ENCODE results near the gene AXIN1. TPM values are rescaled to one million over a fixed set of nuclear protein-coding genes. Genes with fewer than 3 reads are reported as not detected.

The AXIN1 gene
- total and polyA plus RNA-seq, 2 donors (not counting 3 experiments of a cell fraction or from before 2014, with no cell fraction given), result 8.3 to 21.9 TPM

DNA sequence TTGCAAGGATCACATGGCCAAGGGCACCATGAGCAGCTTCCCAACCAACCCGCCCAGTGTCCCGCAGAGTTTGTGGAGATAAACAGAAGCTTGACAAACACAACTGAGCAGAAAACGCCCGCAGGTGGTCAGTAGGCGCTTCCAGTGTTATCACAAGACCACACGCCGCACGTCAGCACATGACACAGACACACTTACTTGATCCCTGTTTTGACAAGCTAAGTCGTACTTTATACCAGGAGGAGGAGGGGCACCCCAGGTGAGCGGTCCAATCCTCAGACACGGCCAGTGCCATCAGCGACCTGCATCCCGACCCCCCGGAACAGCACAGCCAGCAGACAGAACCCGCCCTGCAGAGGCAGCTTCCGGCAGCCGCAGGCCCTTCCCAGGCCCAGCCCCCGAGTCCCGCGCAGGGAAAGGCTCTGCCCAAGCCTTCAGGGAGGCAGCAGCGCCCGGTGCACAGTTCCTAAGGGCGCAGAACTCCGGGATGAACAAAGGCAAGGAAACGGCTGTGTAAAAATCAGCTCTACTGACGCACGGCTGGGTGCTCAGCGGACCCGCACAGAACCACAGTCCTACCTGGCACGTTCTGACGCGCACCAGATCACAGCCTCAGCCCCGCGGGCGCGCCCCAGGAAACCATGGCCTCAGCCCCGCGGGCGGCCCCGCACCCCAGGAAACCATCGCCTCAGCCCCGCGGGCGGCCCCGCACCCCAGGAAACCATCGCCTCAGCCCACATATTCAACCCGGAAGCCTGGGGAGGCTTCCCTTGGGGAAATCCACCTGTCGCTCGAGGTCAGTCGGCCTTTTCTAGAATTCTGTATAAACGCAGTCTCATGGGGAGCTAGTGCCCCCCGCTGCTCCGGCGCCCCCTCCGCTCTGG lies 27.8 kb downstream of the AXIN1 start:
- H3K4me2 ChIP-seq (ENCODE audit: insufficient read depth, low read length), result no peak overlapping the region
- no peak for DNase-seq (ENCODE audit: low read depth, low spot score)
- intact Hi-C loops (cut with micrococcal nuclease) (no loop called here), dilution Hi-C loops (cut with MboI; ENCODE audit: extremely low pct_ligation_motif_present, low sequenced_read_pairs) (no loop called here)
- peaks cover 57% of the 10 kb centered on the region for H3K79me2 ChIP-seq (ENCODE audit: control insufficient read depth, insufficient read depth, low read length)
- no peak for FAIRE-seq
- H3K4me1 ChIP-seq (ENCODE audit: control insufficient read depth, extremely low read depth, insufficient read depth, low read length), result peaks cover 16% of the 10 kb centered on the region
- POLR2A ChIA-PET, result no interaction called here
- H3K4me3 ChIP-seq (replicated peaks in 1 of 3; ENCODE audit: insufficient read depth in 1 of 3, low read depth in 1 of 3, low read length in 3 of 3), result no peak overlapping the region
- no peak overlapping the region for H3K27ac ChIP-seq (ENCODE audit: insufficient read depth, low read depth, low read length)
- H3K9me1 ChIP-seq (replicated peaks; ENCODE audit: control insufficient read depth, extremely low read depth, insufficient read depth, low read length), result no peaks in the 10 kb centered on the region
- CTCF ChIA-PET, result no interaction called here
- no peaks in the 10 kb centered on the region for H3K27me3 ChIP-seq (ENCODE audit: control insufficient read depth in 2 of 2, insufficient read depth in 2 of 2, low read length in 2 of 2)
- no peak overlapping the region for H3K9ac ChIP-seq (replicated peaks; ENCODE audit: extremely low read depth, insufficient read depth, low read length)
- TF ChIP-seq EZH2 (IDR thresholded peaks at IDR 0.05; ENCODE audit: borderline replicate concordance, low read depth, low read length, severe bottlenecking), result no peak
- TF ChIP-seq, protein P1, sequence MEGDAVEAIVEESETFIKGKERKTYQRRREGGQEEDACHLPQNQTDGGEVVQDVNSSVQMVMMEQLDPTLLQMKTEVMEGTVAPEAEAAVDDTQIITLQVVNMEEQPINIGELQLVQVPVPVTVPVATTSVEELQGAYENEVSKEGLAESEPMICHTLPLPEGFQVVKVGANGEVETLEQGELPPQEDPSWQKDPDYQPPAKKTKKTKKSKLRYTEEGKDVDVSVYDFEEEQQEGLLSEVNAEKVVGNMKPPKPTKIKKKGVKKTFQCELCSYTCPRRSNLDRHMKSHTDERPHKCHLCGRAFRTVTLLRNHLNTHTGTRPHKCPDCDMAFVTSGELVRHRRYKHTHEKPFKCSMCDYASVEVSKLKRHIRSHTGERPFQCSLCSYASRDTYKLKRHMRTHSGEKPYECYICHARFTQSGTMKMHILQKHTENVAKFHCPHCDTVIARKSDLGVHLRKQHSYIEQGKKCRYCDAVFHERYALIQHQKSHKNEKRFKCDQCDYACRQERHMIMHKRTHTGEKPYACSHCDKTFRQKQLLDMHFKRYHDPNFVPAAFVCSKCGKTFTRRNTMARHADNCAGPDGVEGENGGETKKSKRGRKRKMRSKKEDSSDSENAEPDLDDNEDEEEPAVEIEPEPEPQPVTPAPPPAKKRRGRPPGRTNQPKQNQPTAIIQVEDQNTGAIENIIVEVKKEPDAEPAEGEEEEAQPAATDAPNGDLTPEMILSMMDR (IDR thresholded peaks at IDR 0.05; ENCODE audit: extremely low read depth in 1 of 2, insufficient read depth in 1 of 2, low read depth in 1 of 2, low read length in 2 of 2), result no peak
- TF ChIP-seq GATA2 (IDR thresholded peaks at IDR 0.05; ENCODE audit: insufficient read depth, insufficient read length, low read depth, low read length), result no peak
- no peak for TF ChIP-seq FOS (IDR thresholded peaks at IDR 0.05; ENCODE audit: borderline replicate concordance, insufficient read depth, low read length)
- TF ChIP-seq POLR2AphosphoS5 (IDR thresholded peaks at IDR 0.05; ENCODE audit: insufficient read depth, low read depth, low read length), result no peak
- TF ChIP-seq, protein P2, sequence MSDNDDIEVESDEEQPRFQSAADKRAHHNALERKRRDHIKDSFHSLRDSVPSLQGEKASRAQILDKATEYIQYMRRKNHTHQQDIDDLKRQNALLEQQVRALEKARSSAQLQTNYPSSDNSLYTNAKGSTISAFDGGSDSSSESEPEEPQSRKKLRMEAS (IDR thresholded peaks at IDR 0.05; ENCODE audit: insufficient read depth, insufficient read length), result no peak
- no peak for TF ChIP-seq POLR2A (IDR thresholded peaks at IDR 0.05; ENCODE audit: low read depth, low read length)
- no peak for TF ChIP-seq JUN (IDR thresholded peaks at IDR 0.05; ENCODE audit: borderline replicate concordance, insufficient read depth, insufficient read length, low read depth)
- TF ChIP-seq MYC (IDR thresholded peaks at IDR 0.05; ENCODE audit: low read depth, low read length), result no peak
- H3K9me3 ChIP-seq (replicated peaks; ENCODE audit: control insufficient read depth, insufficient read depth, low read length), result no peaks in the 10 kb centered on the region
- no peaks in the 10 kb centered on the region for H4K20me1 ChIP-seq (replicated peaks; ENCODE audit: control insufficient read depth, extremely low read depth, insufficient read depth, low read length)
- no peak overlapping the region for H2AFZ ChIP-seq (ENCODE audit: low read depth, low read length)
- peaks cover 0 to 2% of the 10 kb centered on the region in 2 experiments for H3K36me3 ChIP-seq (ENCODE audit: control insufficient read depth in 2 of 2, extremely low read depth in 1 of 2, insufficient read depth in 2 of 2, low read length in 2 of 2)
- BruUV-seq (replicated peaks), result no TSS peak

All from endothelial cell of umbilical vein (primary cell).